PC-3 (cell line): Measurements from ENCODE around the gene CTNND2.

Experiments
- EZH2 ChIP-seq: fragments of 300-600 bp; sonication (generic); IDR thresholded peaks from one replicate; pipeline ENCODE4 v1.6.1; 2017; ENCODE audit warnings: antibody characterized with exemption, mild to moderate bottlenecking, low read length; ENCODE audit not compliant: unreplicated experiment
- EZH2phosphoT487 ChIP-seq: fragments of 300-600 bp; sonication (generic); IDR thresholded peaks from 2 replicates; pipeline ENCODE4 v1.6.1; 2018; ENCODE audit warnings: mild to moderate bottlenecking, antibody characterized with exemption, low read length, borderline replicate concordance
- TF ChIP-seq, protein P1 (sequence below): fragments of 300-600 bp; sonication (generic); conservative IDR thresholded peaks from 2 replicates; pipeline ENCODE4 v1.5.1; 2017; ENCODE audit warnings: antibody characterized with exemption, low read depth, mild to moderate bottlenecking, low read length

DNA sequence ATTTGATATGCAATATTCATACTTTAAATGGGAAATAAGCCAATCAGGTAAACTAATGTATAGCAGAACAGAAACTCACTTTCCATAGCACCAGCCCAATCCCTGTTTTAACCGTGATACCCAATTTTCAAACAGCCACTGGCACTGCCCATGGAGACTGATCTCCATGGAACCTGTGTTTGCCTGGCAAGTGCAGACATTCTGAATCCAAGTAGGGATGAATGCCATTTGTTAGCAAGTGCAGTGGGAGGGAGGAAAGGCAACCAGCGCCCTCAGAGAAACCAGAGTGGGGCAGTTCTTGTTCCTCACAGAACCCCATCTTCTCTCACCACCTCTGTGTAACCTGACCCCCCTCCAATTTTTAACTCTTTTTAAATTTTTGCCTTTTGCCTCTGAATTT is 229.1 kb downstream of the CTNND2 start:
- TF ChIP-seq EZH2 (no peak), EZH2phosphoT487 (no peak)
- TF ChIP-seq, protein P1, sequence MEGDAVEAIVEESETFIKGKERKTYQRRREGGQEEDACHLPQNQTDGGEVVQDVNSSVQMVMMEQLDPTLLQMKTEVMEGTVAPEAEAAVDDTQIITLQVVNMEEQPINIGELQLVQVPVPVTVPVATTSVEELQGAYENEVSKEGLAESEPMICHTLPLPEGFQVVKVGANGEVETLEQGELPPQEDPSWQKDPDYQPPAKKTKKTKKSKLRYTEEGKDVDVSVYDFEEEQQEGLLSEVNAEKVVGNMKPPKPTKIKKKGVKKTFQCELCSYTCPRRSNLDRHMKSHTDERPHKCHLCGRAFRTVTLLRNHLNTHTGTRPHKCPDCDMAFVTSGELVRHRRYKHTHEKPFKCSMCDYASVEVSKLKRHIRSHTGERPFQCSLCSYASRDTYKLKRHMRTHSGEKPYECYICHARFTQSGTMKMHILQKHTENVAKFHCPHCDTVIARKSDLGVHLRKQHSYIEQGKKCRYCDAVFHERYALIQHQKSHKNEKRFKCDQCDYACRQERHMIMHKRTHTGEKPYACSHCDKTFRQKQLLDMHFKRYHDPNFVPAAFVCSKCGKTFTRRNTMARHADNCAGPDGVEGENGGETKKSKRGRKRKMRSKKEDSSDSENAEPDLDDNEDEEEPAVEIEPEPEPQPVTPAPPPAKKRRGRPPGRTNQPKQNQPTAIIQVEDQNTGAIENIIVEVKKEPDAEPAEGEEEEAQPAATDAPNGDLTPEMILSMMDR = no peak
